Peyer's patch (tissue), 4 donors: ENCODE measurements around the gene STK24. TPM values are rescaled to one million over a fixed set of nuclear protein-coding genes. Genes with fewer than 3 reads are reported as not detected.

Experiments used
- DNase-seq, 3 donors: peaks; one replicate each; pipeline ENCODE4 v3.0.0-alpha.2; 2017 to 2019
- H3K27ac ChIP-seq, 4 donors: fragments of 200-600 bp; sonication (generic); one replicate each; pipeline ENCODE4 v1.5.1; 2016 to 2019
- H3K27me3 ChIP-seq, 2 donors: fragments of 200-600 bp; sonication (generic); one replicate each; pipeline ENCODE4 v1.5.1; 2019
- H3K36me3 ChIP-seq, 3 donors: fragments of 200-600 bp; sonication (generic); one replicate each; pipeline ENCODE4 v1.5.1; 2016 to 2019
- H3K4me1 ChIP-seq, 4 donors: fragments of 200-600 bp; sonication (generic); one replicate each; pipeline ENCODE4 v1.5.1; 2016 to 2019
- H3K4me3 ChIP-seq, 4 donors: fragments of 200-600 bp; sonication (generic); 1 replicate in 3 of 4; 2 replicates in 1 of 4; pipeline ENCODE4 v1.5.1; 2016 to 2019; ENCODE audit warnings: mild to moderate bottlenecking in 1 of 4
- H3K9me3 ChIP-seq, 4 donors: fragments of 200-600 bp; sonication (generic); one replicate each; pipeline ENCODE4 v1.5.1; 2016 to 2019; ENCODE audit warnings: mild to moderate bottlenecking in 1 of 4
- CTCF ChIP-seq, 6 experiments: fragments of 450-650 bp in 4 of 6; fragments of 200-600 bp in 2 of 6; sonication (generic) in 1 of 6; IDR thresholded peaks; one replicate each; pipeline ENCODE4 v1.5.1; 2017 to 2019; ENCODE audit warnings: antibody characterized with exemption in 6 of 6, mild to moderate bottlenecking in 3 of 6, moderate library complexity in 1 of 6
- POLR2A ChIP-seq, 2 donors: fragments of 450-650 bp; IDR thresholded peaks; one replicate each; pipeline ENCODE4 v1.5.1; 2017; ENCODE audit warnings: antibody characterized with exemption in 2 of 2, mild to moderate bottlenecking in 2 of 2, moderate library complexity in 2 of 2
- total RNA-seq, 4 donors: library from RNA; depleted of rRNA; stranded (reverse); fragments of >200 nt; gene quantifications; one replicate each; pipeline ENCODE4 v1.1.0, GENCODE V29; 2016

The STK24 gene
- total RNA-seq, 4 donors from 2014 or later: 84.2 to 137 (median 119) TPM

GRCh38 chr13:98474292-98474691 lies 102.6 kb downstream of the STK24 start:
- Histone ChIP-seq H3K4me3 (no peak overlapping the region), H3K27ac (no peak overlapping the region), H3K36me3 (peaks cover 0 to 42% (median 0%) of the 10 kb centered on the region in 3 donors), H3K4me1 (peaks cover 0 to 31% (median 19%) of the 10 kb centered on the region in 4 donors), H3K27me3 (no peaks in the 10 kb centered on the region), H3K9me3 (no peaks in the 10 kb centered on the region)
- no peak for TF ChIP-seq POLR2A (IDR thresholded peaks at IDR 0.05)
- no peak for TF ChIP-seq CTCF (IDR thresholded peaks at IDR 0.05)
- DNase-seq: no peak

- Histone ChIP-seq H3K4me3 (no peak overlapping the region), H3K27ac (no peak overlapping the region), H3K27me3 (no peaks in the 10 kb centered on the region), H3K36me3 (peaks cover 0 to 47% (median 0%) of the 10 kb centered on the region in 3 donors), H3K4me1 (peaks cover 0 to 26% (median 19%) of the 10 kb centered on the region in 4 donors), H3K9me3 (no peaks in the 10 kb centered on the region)
- TF ChIP-seq POLR2A (IDR thresholded peaks at IDR 0.05): no peak
- TF ChIP-seq CTCF (IDR thresholded peaks at IDR 0.05): no peak
- no peak for DNase-seq
Measured at GRCh38 chr13:98473788-98474144, 103.1 kb downstream of the STK24 start.

DNA sequence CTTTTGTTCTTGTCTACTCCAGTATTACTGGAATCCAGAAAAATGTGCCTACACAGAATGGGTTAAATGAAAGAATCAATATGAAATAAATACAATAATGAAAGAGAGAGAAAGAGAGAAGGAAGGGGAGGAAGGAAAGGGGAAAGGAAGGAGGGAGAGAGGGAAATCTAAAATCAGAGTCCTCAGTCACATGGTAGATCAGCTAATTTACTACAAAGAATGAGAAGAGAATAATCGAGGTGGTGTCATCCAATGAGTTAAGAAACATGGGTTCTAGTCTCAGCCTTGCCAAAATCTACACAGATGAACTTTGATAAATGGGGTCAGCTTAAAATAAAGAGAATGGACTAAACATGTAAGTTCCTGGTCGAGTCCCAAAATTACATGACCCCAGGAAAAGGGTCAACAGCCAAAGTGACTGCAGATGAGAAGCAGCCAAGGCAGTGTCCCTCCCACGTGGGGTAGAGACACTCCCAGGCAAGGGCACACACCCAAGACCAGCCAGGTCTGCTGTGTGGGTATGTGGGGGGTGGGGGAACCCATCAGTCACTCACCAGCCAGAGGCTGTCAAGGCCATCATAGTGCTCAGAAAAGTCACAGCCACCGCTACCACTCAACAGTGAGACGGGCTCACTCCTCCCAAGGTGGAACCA lies 103.6 kb downstream of the STK24 start:
- H3K36me3 ChIP-seq: peaks cover 0 to 49% (median 0%) of the 10 kb centered on the region in 3 donors
- H3K4me3 ChIP-seq: no peak overlapping the region
- H3K9me3 ChIP-seq: no peaks in the 10 kb centered on the region
- H3K27me3 ChIP-seq: no peaks in the 10 kb centered on the region
- peaks cover 0 to 23% (median 17%) of the 10 kb centered on the region in 4 donors for H3K4me1 ChIP-seq
- no peak for DNase-seq
- H3K27ac ChIP-seq: no peak overlapping the region
- TF ChIP-seq CTCF (IDR thresholded peaks at IDR 0.05) (no peak), POLR2A (IDR thresholded peaks at IDR 0.05) (no peak)

DNA sequence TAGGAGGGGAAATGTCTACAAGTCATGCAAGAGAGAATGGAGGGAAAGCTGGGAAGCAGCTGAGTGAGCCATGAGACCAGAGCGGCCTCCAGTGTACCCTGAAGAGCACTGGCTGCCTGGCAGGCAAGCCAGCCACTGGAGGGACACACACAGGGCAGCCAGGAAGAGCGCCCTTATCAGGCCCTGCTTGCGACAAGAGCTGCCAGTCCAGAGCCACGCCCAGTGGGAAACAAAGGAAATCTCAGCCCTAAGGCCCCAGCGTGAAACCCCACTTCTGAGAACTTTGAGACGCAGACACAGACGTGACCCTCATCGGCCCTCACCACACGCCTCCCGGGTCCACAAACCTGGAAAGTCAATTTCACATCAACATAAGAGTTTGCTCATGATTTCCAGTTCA lies 105.0 kb downstream of the STK24 start:
- DNase-seq: peak in 1 of 3 donors; percentile 43
- Histone ChIP-seq H3K27ac (no peak overlapping the region), H3K4me3 (no peak overlapping the region), H3K27me3 (no peaks in the 10 kb centered on the region), H3K9me3 (no peaks in the 10 kb centered on the region), H3K4me1 (peaks cover 0 to 16% (median 7%) of the 10 kb centered on the region in 4 donors), H3K36me3 (peaks cover 0 to 58% (median 0%) of the 10 kb centered on the region in 3 donors)
- peak in 1 of 6 experiments; percentile 9 for TF ChIP-seq CTCF (IDR thresholded peaks at IDR 0.05)
- TF ChIP-seq POLR2A (IDR thresholded peaks at IDR 0.05): no peak

GRCh38 chr13:98470920-98471319 lies 106.0 kb downstream of the STK24 start:
- H3K27ac ChIP-seq: no peak overlapping the region
- H3K27me3 ChIP-seq: no peaks in the 10 kb centered on the region
- peaks cover 0 to 21% (median 0%) of the 10 kb centered on the region in 4 donors for H3K4me1 ChIP-seq
- no peak for TF ChIP-seq POLR2A (IDR thresholded peaks at IDR 0.05)
- no peak for TF ChIP-seq CTCF (IDR thresholded peaks at IDR 0.05)
- H3K9me3 ChIP-seq: no peaks in the 10 kb centered on the region
- H3K36me3 ChIP-seq: peaks cover 0 to 67% (median 0%) of the 10 kb centered on the region in 3 donors
- peak in 1 of 3 donors; percentile 31 for DNase-seq
- no peak overlapping the region for H3K4me3 ChIP-seq
